K562 (cell line): Measurements from ENCODE around the gene KCND1. TPM values are rescaled to one million over a fixed set of nuclear protein-coding genes. Genes with fewer than 3 reads are reported as not detected.

ENCODE experiments used
- BMI1 ChIP-seq: fragments of 150-350 bp; IDR thresholded peaks from 2 replicates; pipeline ENCODE4 v1.6.1; 2014; ENCODE audit warnings: low read length
- EZH2 ChIP-seq: IDR thresholded peaks from 2 replicates; pipeline ENCODE4 v1.6.1; 2012; ENCODE audit warnings: low read depth, mild to moderate bottlenecking, inconsistent platforms, low read length, borderline replicate concordance
- GTF2E2 ChIP-seq: fragments of 200-800 bp; sonication (Bioruptor generic); IDR thresholded peaks from 2 replicates; pipeline ENCODE4 v1.6.1; 2016; ENCODE audit warnings: missing genetic modification characterization, missing compliant biosample characterization
- HDAC3 ChIP-seq: fragments of 450-650 bp; IDR thresholded peaks from 2 replicates; pipeline ENCODE4 v1.6.1; 2018; ENCODE audit warnings: borderline replicate concordance, mild to moderate bottlenecking, moderate library complexity; ENCODE audit not compliant: partially characterized antibody
- HSF4 ChIP-seq: fragments of 250-450 bp; sonication (Bioruptor Pico); IDR thresholded peaks from 2 replicates; pipeline ENCODE4 v2.1.2; 2022; ENCODE audit warnings: mild to moderate bottlenecking, moderate library complexity, borderline replicate concordance
- KDM5B ChIP-seq: fragments of 200-600 bp; sonication (generic); IDR thresholded peaks from 2 replicates; pipeline ENCODE4 v1.6.1; 2012; ENCODE audit warnings: low read depth, mild to moderate bottlenecking, moderate library complexity, low read length, control low read depth, inconsistent platforms; ENCODE audit not compliant: insufficient replicate concordance
- MAFG ChIP-seq: fragments of 450-650 bp; conservative IDR thresholded peaks from 2 replicates; pipeline ENCODE4 v1.6.1; 2016; ENCODE audit warnings: missing genetic modification characterization, missing compliant biosample characterization
- POLR2G ChIP-seq: fragments of 200-400 bp; formaldehyde crosslinking; IDR thresholded peaks from 2 replicates; pipeline ENCODE4 v1.6.1; 2017; ENCODE audit warnings: low read depth, mild to moderate bottlenecking, antibody characterized with exemption, low read length, moderate library complexity
- RBM22 ChIP-seq: fragments of 200-400 bp; formaldehyde crosslinking; IDR thresholded peaks from 2 replicates; pipeline ENCODE4 v1.6.1; 2018; ENCODE audit warnings: low read length, low read depth; ENCODE audit not compliant: poor library complexity, severe bottlenecking
- ZNF124 ChIP-seq: sonication (generic); formaldehyde crosslinking; IDR thresholded peaks from 2 replicates; pipeline ENCODE4 v1.8.1; 2022; ENCODE audit warnings: missing genetic modification reagents
- ZNF184 ChIP-seq: sonication (generic); formaldehyde crosslinking; IDR thresholded peaks from 2 replicates; pipeline ENCODE4 v1.5.0; 2020; ENCODE audit warnings: missing genetic modification reagents
- ZNF324 ChIP-seq: fragments of 250-450 bp; sonication (Bioruptor Pico); IDR thresholded peaks from 2 replicates; pipeline ENCODE4 v1.4.0; 2020; ENCODE audit warnings: mild to moderate bottlenecking
- polyA plus RNA-seq, 8 experiments: library from polyadenylated mRNA; depleted of rRNA in 4 of 8; stranded (reverse) in 5 of 8; unstranded in 3 of 8; fragments of >200 nt; fragmentation: Nextera tagmentation in 2 of 8; fragmentation: Illumina TruSeq in 1 of 8; extraction: Ambion mirVana in 2 of 8; extraction: Trizol in 1 of 8; gene quantifications; 2 replicates each; pipeline versions ENCODE4 v1.2.1 to v1.2.3, GENCODE V29; 2011 to 2014; ENCODE audit warnings: inconsistent platforms in 1 of 8, missing spikeins in 1 of 8
- total RNA-seq, 7 experiments: library from RNA; depleted of rRNA in 6 of 7; stranded (reverse); fragments of >200 nt in 6 of 7; fragmentation: Illumina TruSeq in 2 of 7; extraction: Trizol in 2 of 7; gene quantifications; 2 replicates each; pipeline versions ENCODE4 v1.2.1 to v1.2.3, GENCODE V29; 2011 to 2021; ENCODE audit warnings: low replicate concordance in 1 of 7
- TF ChIP-seq, protein P1 (sequence below): fragments of 450-650 bp; IDR thresholded peaks from 2 replicates; pipeline ENCODE4 v1.6.1; 2016; ENCODE audit warnings: missing biosample characterization, missing genetic modification characterization
- TF ChIP-seq, protein P2 (sequence below): sonication (generic); formaldehyde crosslinking; IDR thresholded peaks from 2 replicates; pipeline ENCODE4 v1.8.1; 2023; ENCODE audit warnings: mild to moderate bottlenecking, missing genetic modification reagents
- TF ChIP-seq, protein P3 (sequence below): IDR thresholded peaks from 2 replicates; pipeline ENCODE4 v1.6.1; 2011; ENCODE audit warnings: borderline replicate concordance, low read depth, mild to moderate bottlenecking, moderate library complexity, low read length; ENCODE audit not compliant: insufficient read depth, poor library complexity, severe bottlenecking
- TF ChIP-seq, protein P4 (sequence below), 2 experiments: IDR thresholded peaks; 2 replicates each; pipeline ENCODE4 v1.6.1; 2011; ENCODE audit warnings: borderline replicate concordance in 1 of 2, control low read depth in 1 of 2, low read depth in 1 of 2, low read length in 1 of 2, mild to moderate bottlenecking in 1 of 2, mixed read lengths in 1 of 2, moderate library complexity in 1 of 2; ENCODE audit not compliant: insufficient read depth in 1 of 2, insufficient read length in 1 of 2, poor library complexity in 1 of 2, severe bottlenecking in 1 of 2; ENCODE audit errors: extremely low read depth in 1 of 2
- TF ChIP-seq, protein P5 (sequence below): fragments of 450-650 bp; IDR thresholded peaks from 2 replicates; pipeline ENCODE4 v1.6.1; 2014; ENCODE audit warnings: low read depth, mild to moderate bottlenecking, moderate library complexity, borderline replicate concordance

The KCND1 gene
- total and polyA plus RNA-seq, 9 of the 15 experiments (the other 6 are each of a cell fraction or from before 2014, with no cell fraction given), result 0.06 to 0.83 (median 0.39) TPM; not detected in 1

DNA sequence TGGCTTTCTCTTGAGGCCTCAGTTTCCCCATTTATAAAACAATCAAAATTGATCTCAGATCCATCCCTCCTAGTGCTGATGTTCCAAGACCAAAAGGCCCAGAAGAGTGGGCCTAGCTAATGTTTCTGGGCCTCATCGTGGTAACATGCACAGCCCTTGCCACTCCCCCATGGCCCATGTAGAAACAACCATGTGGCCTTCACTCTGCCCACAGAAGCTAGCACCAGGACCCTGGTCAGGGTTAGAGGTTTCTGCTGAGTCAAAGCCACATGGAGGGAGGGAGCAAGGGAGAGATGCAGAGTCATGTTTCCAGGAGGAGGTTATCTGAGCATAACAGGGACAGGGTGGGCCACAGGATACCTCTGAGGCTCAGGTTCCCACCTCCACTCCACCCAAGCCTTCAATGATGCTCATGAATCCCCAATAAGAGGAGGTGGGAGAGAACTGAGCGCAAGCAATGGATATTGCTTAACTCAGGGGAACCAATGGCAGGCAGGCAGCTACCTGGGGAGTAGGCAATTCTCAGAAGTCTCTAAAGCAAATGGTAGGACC is 31.2 kb downstream of the KCND1 start (continued):
- TF ChIP-seq, protein P1, sequence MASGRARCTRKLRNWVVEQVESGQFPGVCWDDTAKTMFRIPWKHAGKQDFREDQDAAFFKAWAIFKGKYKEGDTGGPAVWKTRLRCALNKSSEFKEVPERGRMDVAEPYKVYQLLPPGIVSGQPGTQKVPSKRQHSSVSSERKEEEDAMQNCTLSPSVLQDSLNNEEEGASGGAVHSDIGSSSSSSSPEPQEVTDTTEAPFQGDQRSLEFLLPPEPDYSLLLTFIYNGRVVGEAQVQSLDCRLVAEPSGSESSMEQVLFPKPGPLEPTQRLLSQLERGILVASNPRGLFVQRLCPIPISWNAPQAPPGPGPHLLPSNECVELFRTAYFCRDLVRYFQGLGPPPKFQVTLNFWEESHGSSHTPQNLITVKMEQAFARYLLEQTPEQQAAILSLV, result no peak
- TF ChIP-seq HSF4 (peak; percentile 91), ZNF124 (CRISPR knock-in tag) (no peak), KDM5B (no peak), MAFG (tag) (peak; percentile 91), ZNF324 (no peak), RBM22 (no peak), EZH2 (no peak), ZNF184 (CRISPR knock-in tag) (no peak), HDAC3 (no peak), GTF2E2 (tag) (no peak), BMI1 (no peak), POLR2G (no peak)
- TF ChIP-seq, protein P2, sequence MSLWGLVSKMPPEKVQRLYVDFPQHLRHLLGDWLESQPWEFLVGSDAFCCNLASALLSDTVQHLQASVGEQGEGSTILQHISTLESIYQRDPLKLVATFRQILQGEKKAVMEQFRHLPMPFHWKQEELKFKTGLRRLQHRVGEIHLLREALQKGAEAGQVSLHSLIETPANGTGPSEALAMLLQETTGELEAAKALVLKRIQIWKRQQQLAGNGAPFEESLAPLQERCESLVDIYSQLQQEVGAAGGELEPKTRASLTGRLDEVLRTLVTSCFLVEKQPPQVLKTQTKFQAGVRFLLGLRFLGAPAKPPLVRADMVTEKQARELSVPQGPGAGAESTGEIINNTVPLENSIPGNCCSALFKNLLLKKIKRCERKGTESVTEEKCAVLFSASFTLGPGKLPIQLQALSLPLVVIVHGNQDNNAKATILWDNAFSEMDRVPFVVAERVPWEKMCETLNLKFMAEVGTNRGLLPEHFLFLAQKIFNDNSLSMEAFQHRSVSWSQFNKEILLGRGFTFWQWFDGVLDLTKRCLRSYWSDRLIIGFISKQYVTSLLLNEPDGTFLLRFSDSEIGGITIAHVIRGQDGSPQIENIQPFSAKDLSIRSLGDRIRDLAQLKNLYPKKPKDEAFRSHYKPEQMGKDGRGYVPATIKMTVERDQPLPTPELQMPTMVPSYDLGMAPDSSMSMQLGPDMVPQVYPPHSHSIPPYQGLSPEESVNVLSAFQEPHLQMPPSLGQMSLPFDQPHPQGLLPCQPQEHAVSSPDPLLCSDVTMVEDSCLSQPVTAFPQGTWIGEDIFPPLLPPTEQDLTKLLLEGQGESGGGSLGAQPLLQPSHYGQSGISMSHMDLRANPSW (CRISPR knock-in tag), result no peak
- TF ChIP-seq, protein P3, sequence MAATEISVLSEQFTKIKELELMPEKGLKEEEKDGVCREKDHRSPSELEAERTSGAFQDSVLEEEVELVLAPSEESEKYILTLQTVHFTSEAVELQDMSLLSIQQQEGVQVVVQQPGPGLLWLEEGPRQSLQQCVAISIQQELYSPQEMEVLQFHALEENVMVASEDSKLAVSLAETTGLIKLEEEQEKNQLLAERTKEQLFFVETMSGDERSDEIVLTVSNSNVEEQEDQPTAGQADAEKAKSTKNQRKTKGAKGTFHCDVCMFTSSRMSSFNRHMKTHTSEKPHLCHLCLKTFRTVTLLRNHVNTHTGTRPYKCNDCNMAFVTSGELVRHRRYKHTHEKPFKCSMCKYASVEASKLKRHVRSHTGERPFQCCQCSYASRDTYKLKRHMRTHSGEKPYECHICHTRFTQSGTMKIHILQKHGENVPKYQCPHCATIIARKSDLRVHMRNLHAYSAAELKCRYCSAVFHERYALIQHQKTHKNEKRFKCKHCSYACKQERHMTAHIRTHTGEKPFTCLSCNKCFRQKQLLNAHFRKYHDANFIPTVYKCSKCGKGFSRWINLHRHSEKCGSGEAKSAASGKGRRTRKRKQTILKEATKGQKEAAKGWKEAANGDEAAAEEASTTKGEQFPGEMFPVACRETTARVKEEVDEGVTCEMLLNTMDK, result no peak
- TF ChIP-seq, protein P4, sequence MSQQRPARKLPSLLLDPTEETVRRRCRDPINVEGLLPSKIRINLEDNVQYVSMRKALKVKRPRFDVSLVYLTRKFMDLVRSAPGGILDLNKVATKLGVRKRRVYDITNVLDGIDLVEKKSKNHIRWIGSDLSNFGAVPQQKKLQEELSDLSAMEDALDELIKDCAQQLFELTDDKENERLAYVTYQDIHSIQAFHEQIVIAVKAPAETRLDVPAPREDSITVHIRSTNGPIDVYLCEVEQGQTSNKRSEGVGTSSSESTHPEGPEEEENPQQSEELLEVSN (IDR thresholded peaks at IDR 0.05; ENCODE audit: borderline replicate concordance in 1 of 2, extremely low read depth in 1 of 2, insufficient read depth in 1 of 2, insufficient read length in 1 of 2, low read depth in 1 of 2, low read length in 1 of 2, poor library complexity in 1 of 2, severe bottlenecking in 1 of 2), result no peak
- TF ChIP-seq, protein P5, sequence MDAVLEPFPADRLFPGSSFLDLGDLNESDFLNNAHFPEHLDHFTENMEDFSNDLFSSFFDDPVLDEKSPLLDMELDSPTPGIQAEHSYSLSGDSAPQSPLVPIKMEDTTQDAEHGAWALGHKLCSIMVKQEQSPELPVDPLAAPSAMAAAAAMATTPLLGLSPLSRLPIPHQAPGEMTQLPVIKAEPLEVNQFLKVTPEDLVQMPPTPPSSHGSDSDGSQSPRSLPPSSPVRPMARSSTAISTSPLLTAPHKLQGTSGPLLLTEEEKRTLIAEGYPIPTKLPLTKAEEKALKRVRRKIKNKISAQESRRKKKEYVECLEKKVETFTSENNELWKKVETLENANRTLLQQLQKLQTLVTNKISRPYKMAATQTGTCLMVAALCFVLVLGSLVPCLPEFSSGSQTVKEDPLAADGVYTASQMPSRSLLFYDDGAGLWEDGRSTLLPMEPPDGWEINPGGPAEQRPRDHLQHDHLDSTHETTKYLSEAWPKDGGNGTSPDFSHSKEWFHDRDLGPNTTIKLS, result no peak
